Hypothalamus (tissue), 51 donors: ENCODE results near the gene PEA15.

ENCODE experiments used
- DNase-seq, 51 donors: peaks; one replicate each; lab custom pipeline; 2025; lab: John Stamatoyannopoulos, UW

Gene PEA15

DNA sequence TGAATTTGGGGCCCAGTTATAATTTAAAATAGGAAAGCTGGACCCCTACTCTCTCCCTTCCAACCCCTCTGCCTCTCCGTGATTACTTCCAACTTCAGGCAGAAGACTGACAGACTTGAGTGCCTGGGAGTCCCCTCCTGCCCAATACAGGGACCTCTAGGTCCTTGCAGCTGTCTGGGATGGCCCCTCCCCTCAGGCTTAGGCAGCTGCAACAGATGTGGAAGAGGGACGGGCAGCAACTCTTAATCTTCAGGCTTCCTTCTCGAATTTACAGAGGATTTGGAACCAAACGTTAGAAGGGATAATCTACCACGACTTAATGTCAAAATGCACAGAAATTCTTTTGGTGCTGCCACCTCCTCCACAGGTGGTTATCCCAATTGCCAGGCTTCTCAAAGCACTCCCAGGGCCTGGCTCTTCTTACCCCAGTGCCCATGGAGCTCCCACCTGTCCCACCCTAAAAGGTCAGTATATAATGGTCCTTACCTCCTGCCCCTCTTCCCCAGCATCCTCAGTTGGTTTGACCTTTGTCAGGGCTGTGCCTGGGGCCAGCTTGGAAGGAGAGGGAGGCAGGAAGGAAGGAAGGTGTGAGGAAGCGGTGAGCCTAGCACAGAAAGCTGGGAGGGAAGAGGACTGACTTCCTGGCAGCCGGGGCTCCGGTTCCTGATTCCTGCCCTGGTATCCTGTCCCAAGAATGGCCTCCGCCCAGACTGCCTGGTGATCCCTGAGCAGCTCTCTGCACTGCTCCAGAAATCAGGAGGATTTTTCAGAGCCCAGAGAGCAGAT is 2.8 kb downstream of the PEA15 start:
- DNase-seq, result peak in 1 of 51 donors; percentile 9

DNA sequence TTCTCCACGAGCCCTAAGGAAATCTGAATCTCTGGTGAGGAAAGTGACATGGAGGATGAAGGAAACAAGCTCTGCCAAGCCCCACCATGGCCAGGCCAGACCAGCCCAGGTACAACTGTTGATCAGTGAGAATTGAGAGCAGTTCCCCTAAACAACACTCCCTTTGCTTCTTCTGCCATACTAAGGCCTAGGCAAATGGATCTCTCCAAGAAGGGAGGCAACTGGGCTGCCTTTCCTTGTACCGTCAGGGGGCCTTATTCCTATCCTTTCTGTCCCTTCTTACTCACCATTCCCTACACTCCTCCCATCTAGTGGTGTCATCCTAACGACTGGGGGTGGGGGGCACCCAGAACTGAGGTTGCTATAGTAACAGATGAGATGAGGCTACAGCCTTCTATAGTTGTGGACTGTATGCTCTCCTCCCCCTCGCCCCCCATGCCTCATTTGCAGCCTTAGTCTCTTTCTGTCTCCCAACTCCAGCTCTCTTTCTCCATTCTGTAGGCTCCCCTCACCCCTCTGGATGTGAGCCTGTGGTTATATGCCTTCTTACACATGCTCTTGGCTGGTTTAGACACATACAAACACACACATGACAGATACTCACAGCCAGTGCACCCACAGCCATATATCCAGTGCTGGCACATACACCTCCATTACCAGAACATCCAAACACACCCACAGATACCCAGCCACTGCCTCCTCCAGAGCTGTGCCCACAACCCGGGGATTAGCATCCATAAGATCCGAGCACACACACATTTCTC is 3.6 kb downstream of the PEA15 start:
- DNase-seq, result peak in 4 of 51 donors; percentile 25 to 74 (median 50)

DNA sequence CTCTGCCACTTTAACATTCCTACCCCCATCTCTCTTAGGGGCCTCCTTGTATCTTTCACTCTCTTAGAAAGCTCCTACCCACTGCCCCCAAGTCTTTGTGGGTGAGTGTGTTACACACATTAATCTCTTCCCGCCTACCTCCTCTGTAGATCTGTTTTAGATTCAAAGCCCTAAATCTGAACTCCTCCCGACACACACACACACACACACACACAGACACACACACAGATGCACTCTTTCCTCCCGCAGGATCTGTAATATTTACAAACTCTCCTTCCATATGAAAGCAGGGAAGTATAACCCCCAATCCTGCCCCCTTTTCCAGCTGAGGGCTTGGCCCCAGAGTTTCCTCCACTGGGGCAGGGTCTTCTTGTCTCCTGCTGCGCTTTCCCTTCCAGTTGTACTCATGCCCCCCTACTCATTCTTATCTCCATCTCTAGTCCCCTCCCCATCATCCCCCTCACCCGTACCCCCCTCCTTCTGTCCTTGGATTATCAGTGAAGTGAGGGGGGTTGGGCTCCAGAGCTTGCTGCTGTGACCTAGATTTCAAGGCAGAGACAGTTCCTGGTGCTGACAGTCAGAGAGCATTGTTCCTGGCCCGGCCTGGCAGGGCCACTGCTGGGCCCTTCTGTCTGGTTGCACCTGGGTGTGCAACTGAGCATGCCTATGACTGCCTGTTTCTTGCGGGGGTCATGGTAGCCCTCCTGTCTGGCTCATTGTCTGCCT is 4.3 kb downstream of the PEA15 start:
- DNase-seq, result peak in 34 of 51 donors; percentile 10 to 74 (median 46)

DNA sequence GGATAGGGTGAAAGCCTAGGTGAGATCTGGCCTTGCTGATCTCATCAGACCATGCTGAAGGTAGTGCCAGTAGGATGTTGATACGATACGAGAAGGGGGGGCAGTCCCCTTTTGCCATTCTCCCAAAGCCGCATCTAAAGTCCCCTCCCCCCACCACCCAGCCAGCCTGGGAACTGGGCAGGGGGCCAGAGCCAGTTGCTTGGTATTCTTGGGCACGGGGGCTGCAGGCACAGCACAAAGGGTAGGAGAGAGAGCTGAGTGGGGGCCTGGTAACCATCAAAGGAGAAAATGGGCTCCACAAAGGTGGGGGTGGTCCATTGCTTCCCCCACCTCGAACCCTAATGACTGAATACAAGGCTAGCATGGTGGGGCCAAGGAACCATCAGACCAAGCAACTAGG is 5.4 kb downstream of the PEA15 start:
- peak in 31 of 51 donors; percentile 13 to 75 (median 51) for DNase-seq

DNA sequence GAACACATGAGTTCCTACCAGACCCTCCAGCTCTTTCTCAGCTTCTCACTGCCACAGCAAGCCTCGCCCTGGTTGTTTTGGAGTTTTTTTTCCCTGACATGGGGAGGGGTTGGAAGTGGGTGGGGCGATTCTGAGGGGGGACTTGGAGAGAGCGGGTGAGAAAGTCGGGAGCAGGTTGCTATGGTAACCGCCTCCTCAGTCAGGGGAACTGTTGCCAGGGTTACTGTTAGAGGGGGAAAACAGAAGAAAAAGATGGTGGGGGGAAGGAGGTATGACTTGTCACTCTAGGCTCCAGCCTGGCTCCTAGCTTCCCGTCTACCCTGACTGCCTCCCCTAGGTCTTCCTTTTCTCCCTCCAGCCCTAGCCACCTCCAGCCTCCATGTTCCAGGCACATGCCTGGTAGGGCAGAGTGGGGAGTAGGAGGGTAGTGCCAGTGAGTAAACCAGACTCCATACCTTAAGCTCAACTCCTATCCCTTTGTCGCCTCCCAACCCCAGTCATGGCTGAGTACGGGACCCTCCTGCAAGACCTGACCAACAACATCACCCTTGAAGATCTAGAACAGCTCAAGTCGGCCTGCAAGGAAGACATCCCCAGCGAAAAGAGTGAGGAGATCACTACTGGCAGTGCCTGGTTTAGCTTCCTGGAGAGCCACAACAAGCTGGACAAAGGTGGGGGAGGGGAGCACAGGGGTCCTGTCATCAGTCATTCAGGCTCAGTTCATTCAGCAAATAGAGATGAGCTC is 6.0 kb downstream of the PEA15 start:
- DNase-seq, result peak in 32 of 51 donors; percentile 15 to 86 (median 58)

DNA sequence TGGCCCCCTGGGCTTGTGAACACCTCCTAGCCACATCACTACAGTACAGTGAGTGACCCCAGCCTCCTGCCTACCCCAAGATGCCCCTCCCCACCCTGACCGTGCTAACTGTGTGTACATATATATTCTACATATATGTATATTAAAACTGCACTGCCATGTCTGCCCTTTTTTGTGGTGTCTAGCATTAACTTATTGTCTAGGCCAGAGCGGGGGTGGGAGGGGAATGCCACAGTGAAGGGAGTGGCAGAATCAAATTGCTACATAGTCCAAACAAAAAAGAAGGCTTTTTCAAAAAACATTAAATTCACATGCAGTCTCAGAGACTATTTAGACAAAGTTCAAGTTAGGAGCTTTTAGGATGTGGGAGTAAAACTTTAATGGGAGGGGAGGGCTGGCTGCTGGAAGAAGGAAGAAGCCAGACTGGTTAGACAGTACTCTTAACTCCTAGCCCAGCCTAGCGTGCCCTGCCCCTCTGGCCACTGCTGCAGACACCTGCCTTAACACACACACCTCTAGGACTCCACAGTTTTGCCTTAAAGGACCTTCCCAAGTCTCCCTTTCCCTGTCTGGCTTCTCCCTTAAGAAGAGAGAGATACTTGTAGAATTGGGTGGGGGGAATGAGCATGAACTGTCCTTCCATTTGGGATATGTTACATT is 9.4 kb downstream of the PEA15 start:
- DNase-seq, result no peak

DNA sequence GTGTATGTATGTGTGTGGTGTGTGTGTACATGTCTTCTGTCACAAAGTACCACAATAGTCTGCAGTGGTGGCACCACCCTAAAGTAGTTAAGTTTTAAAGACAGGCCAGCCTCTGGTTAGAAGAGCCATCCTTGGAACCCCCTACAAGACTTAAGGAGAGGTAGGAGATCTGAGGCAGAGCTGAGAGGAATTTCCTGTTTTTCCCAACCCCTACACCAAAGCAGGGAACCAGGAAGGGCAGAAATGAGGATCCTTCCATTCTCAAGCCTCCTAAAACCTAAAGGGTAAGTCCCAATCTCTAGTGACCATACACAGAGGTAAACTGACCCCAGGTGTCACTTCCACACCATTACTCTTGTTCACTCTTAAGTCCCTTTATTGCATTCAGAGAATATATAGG is 11.1 kb downstream of the PEA15 start:
- DNase-seq, result no peak

DNA sequence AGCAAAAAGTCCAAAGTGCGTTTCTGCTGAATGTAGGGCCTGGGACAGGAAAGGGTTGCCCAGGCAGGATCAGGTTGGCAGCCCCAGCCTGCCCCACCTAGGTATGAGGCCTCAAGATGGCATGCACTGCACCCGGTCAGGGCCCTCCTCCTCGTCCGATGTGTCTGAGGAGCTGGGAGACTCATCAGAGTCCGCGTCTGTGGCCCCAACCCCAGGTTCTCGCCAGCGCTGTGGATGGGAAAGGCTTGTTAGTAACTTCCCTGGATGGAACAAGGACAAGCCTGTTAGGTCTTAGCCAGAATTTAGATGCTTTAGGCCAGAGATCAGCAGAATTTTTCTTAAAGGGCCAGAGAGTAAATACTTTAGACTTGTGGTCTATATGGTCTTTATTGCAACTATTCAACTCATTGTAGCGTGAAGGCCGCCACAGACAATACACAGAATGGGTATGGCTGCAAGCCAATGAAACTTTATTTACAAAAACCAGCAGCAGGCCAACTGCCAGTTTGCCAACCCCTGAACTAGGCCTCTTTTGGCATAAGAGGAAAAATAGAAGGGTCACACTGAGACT is 12.4 kb downstream of the PEA15 start:
- DNase-seq, result peak in 11 of 51 donors; percentile 9 to 45 (median 20)

DNA sequence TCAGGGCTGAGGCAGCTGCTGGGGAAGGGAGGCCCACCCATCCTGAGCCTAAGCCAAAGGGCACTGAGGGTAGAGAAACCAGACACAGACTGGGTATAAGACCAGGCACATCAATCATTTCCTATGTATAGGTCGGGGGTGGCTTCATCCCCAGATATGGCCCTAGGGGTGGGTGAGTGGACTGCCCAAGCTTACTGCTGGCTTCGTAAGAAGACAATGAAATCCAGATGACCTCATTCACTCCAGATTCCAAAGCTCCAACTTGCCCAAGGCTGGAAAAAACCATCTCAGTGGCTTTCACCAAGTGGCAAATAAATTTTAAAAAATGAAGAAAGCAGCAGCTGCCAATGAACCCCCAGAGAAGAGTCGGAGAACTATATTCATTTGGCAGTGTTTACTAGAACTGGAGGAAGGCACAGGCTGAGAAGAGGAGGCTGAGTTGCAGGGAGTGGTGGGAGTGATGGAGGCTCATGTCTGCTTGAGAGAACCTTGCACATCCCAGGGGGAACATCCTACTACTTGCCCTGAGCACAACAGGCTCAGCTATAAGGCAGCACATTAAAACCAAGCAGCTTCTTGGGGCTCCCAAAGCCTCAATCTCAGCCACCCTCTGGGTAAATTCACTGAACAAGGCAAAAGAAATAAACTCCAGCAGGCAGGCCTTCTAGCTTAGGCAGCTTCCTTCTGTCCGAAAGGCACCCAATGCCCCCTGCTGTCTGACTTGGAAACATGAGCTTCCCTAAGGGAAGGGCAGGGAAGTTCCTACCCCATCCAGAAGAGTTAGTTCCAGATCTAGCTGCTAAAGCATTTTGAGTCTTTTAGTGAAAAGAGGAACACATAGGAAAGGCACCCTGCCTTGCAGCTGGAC is 14.1 kb downstream of the PEA15 start:
- DNase-seq, result peak in 36 of 51 donors; percentile 22 to 79 (median 48)

DNA sequence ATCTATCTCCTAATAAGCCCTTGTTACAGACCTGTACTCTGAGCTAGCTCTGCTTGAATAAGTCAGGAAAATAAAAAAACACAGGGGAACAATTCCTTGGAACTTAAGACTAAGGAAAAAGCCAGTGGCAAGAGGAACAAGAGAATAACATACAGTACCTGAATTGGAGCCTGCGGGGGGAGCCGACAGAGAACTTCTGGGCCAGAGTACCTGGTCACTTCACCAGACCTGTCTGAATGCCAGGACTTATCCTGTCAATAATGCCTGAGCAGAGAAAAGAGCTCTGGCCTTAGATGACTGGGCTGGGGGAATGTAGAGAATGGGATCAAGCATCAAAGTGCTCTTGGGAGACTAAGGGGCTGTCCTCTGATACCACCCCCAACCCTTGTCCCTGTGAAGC is 15.1 kb downstream of the PEA15 start:
- DNase-seq, result no peak

DNA sequence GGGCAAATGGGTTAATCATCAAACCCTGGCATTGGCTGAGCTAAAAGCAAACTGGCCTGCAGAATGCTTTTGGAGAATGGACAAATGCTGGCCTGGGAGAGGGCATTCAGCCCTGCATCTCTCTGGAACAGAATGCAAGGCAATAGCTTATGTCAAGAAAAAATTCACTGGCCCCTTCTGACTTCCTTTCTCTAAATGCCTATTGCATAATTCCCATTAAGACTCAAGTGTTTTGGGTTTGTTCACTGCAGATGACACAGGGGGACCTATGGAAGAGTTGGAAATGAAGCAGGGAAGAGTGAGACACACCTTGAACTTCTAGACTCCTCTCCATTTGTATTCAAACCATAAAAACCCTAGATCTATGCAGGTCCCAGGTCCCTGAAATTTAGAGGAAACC is 15.9 kb downstream of the PEA15 start:
- no peak for DNase-seq

DNA sequence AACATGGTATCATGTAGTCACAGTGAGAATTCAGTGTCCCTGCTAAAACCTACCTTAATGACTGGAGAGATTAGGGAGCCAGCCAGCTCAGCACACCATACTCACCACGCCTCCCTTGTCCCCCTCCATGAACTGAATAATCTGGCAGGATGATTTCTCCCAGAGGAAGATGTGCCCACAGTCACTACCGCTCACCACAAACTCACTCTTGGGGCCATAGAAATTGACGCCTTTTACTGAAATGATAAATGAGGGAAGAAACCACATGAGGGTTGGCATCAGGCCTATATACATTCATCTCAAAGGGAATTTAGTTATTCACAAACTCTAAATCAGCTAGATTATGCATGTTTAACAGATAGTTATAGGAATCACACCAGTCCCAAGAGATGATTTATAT is 17.4 kb downstream of the PEA15 start:
- DNase-seq, result no peak

DNA sequence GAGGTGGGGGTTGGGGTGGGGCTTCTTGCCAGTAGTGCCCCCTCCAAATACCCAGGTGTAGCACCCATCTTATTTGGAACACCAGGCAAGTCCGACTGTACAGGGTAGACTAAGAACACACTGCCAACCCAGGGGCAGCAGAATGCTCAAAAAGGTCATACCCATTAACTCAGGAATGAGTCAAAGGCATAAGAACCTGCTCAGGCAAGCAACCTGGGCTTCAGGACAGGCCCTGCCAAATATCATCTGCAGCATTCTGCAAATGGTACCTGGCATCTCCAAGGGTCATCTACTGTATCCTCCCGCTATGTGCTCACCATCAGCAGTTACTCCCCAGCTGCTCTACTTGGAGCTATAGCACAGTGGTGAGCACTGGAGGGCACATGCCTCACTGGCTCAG is 19.4 kb downstream of the PEA15 start:
- DNase-seq, result no peak

DNA sequence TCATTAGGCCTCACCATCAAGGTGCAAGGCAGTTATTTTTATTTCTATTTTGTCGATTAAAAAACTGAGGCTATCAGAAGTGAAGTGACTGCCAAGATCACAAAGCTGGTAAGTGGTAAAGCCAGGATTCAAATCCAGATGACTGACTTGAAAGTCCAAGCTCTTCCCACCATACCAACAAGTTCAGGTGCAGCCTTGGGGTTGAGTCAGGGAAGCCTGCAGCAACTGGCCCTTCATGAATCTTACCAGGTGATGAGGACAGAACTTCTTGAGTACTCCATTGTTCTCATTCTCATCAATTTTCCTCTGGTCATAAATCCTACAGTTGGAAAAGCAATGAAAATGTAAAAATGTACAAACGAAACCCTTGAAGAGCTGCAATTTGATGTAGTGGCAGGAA is 20.2 kb downstream of the PEA15 start:
- DNase-seq, result no peak

DNA sequence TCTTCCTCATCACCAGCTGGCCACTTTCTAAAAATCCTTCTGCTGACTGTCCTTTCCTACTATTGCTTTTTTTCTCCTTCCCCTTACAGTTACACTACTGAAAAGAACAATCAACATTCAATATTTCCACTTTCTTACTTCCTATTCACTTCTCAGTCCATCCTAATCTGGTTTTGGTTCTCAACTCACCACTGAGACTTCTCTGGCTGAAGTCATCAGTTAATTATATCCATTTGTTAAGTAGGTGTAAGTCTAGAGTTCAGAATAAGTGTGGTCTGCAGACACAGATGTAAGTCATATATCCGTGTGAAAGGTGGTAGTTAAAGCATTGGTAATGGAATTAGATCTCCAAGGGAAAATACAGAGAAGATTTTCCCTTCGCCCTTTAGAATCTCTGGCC is 21.4 kb downstream of the PEA15 start:
- no peak for DNase-seq

DNA sequence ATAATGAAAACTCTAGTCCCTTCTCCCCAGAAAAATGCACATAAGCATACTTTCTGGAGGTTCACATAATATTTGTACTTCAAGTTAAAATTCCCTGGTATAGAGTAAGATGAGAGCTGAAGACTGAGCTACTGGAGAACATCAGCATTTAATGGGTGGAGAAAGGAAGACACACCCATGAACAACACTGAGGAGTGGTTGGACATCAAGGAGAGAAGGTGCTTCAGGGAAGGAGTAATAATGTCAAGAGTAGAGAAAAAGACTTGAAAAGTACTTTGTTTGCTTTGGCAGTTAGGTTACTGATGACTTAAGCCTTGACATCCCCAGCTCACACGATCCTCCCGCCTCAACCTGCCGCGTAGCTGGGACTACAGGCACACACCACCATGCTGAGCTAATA is 21.9 kb downstream of the PEA15 start:
- DNase-seq, result no peak

DNA sequence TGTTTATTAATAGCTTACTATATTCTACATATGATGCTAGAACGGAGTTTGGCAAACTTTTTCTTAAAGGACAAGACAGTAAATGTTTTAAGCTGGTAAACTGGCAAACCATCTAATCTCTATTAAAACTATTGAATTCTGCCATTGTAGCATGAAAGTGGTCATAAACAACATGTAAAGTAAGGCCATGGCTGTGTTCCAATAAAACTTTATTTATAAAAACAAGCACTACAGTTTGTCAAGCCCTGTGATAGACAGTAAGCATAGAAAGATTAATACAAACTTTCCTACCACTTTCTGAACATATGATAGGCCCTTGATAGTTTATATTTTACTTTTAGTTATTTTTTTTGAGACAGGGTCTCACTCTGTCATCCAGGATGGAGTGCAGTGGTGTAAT is 22.4 kb downstream of the PEA15 start:
- no peak for DNase-seq

DNA sequence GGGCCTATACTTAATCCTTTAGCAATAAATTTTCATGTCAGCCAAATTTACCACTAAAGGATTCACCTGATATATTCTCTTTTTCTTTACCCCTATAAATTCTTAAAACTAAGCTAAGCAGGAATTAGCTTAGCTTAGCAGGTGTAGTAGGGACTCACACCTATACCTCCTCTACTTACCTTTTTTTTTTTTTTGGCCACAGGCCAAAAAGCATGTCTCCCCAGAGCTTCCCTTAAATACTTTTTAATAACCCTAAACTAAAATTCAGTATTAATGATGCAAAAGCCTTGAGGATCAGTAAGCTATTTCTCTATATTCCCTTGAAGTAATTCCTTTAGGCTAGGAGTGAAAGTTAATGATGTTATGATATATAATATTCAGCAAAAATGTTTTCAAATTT is 23.2 kb downstream of the PEA15 start:
- no peak for DNase-seq

DNA sequence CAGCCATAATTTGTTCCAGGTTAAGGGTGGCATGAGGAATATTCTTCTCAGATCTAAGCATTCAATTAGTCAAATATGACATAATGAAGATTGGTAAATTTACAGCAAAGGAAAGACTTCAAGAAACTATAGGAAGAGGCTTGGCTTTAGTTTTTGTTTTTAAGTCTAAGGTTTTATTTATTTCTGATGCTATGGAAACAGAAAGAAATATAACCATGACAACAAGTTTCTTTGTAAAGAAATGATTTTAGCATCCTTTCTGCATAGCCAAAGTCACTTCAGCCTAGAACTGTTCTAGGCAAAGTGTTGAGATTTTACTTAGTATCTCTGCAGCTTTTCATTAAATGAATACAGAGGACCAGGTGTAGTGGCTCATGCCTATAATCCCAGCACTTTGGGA is 27.7 kb downstream of the PEA15 start:
- no peak for DNase-seq
